Measurements from ENCODE around the gene HAGHL. TPM values are rescaled to one million over a fixed set of nuclear protein-coding genes. Genes with fewer than 3 reads are reported as not detected.
A peak's percentile ranks its signal among the peaks of the same experiment; 100 is the strongest.

HAGHL gene
- polyA plus RNA-seq, 2 of the 4 experiments (the other 2 are of a cell fraction): 4.4 to 22.0 TPM

- WGBS (ENCODE audit: missing lambda C conversion rate): 56% methylated on average over 10 of the region's 10 CpGs
- TF ChIP-seq NPAS2 (CRISPR knock-in tag; IDR thresholded peaks at IDR 0.05; ENCODE audit: borderline replicate concordance): no peak
- no peak for TF ChIP-seq HMGXB4 (CRISPR knock-in tag; IDR thresholded peaks at IDR 0.05; ENCODE audit: borderline replicate concordance)
- TF ChIP-seq BHLHE40 (IDR thresholded peaks at IDR 0.05; ENCODE audit: low read depth, low read length): no peak
- TF ChIP-seq ZNF302 (CRISPR knock-in tag; IDR thresholded peaks at IDR 0.05): no peak
- no peak for TF ChIP-seq TP53 (CRISPR knock-in tag; IDR thresholded peaks at IDR 0.05)
- no peak for TF ChIP-seq HES2 (IDR thresholded peaks at IDR 0.05)
- no peak for TF ChIP-seq ZFP36 (IDR thresholded peaks at IDR 0.05; ENCODE audit: borderline replicate concordance, partially characterized antibody)
- no peak for TF ChIP-seq CHD4 (IDR thresholded peaks at IDR 0.05; ENCODE audit: borderline replicate concordance)
- TF ChIP-seq MAZ (IDR thresholded peaks at IDR 0.05; ENCODE audit: borderline replicate concordance, low read depth, low read length): no peak
- no peak for TF ChIP-seq EP300 (IDR thresholded peaks at IDR 0.05)
- TF ChIP-seq EHF (CRISPR knock-in tag; IDR thresholded peaks at IDR 0.05): no peak
- TF ChIP-seq RNF2 (IDR thresholded peaks at IDR 0.05; ENCODE audit: borderline replicate concordance, low read depth): no peak
- TF ChIP-seq RFX5 (IDR thresholded peaks at IDR 0.05): no peak
- TF ChIP-seq NR3C1 (IDR thresholded peaks at IDR 0.05): no peak
- TF ChIP-seq JUN (IDR thresholded peaks at IDR 0.05): no peak
- Histone ChIP-seq H3K27ac (no peak overlapping the region), H3K9me3 (no peaks in the 10 kb centered on the region), H3K4me2 (no peak overlapping the region), H3K4me3 (no peak overlapping the region), H3K4me1 (peaks cover 25% of the 10 kb centered on the region; the same call in 2 of the 3 replicates)
- POLR2A ChIA-PET: no interaction called here
- CTCF ChIA-PET: interaction anchor here (2.2 to 2.3 kb wide), 2 partner anchors 19 to 23 kb away, joined by 5 to 13 read pairs; no protein-coding TSS in a partner anchor
- ATAC-seq (no peak), FAIRE-seq (no peak), DNase-seq (ENCODE audit: low read depth in 1 of 2, low spot score in 1 of 2) (no peak)
These were observed 34.4 kb upstream of the HAGHL start for GRCh38 chr16:692356-693108.

GRCh38 chr16:693364-693763 is 33.5 kb upstream of the HAGHL start:
- no peaks in the 10 kb centered on the region for H3K9me3 ChIP-seq
- no peak overlapping the region for H3K4me2 ChIP-seq
- DNase-seq (ENCODE audit: low read depth in 1 of 2, low spot score in 1 of 2) (no peak), ATAC-seq (no peak), FAIRE-seq (no peak)
- H3K27ac ChIP-seq: no peak overlapping the region
- peaks cover 25% of the 10 kb centered on the region; the same call in 2 of the 3 replicates for H3K4me1 ChIP-seq
- WGBS (ENCODE audit: missing lambda C conversion rate): 89% methylated on average over 12 of the region's 22 CpGs
- CTCF ChIA-PET: interaction anchor here (2.2 to 2.3 kb wide), 2 partner anchors 18 to 22 kb away, joined by 5 to 13 read pairs; no protein-coding TSS in a partner anchor
- H3K4me3 ChIP-seq: no peak overlapping the region
- POLR2A ChIA-PET: no interaction called here
- no peak for TF ChIP-seq MAZ (IDR thresholded peaks at IDR 0.05; ENCODE audit: borderline replicate concordance, low read depth, low read length)
- TF ChIP-seq EP300 (IDR thresholded peaks at IDR 0.05): no peak
- no peak for TF ChIP-seq E2F6 (IDR thresholded peaks at IDR 0.05; ENCODE audit: borderline replicate concordance, low read depth)
- no peak for TF ChIP-seq NFE2L2 (conservative IDR thresholded peaks at IDR 0.05; ENCODE audit: low read length)
- TF ChIP-seq FOSL2 (IDR thresholded peaks at IDR 0.05): no peak
- no peak for TF ChIP-seq FOSL2 (CRISPR knock-in tag; IDR thresholded peaks at IDR 0.05)
- TF ChIP-seq JUNB (IDR thresholded peaks at IDR 0.05): no peak

- TF ChIP-seq EHMT2 (IDR thresholded peaks at IDR 0.05; ENCODE audit: low read depth) (no peak), POLR2A (IDR thresholded peaks at IDR 0.05; ENCODE audit: low read length) (no peak), POLR2AphosphoS2 (conservative IDR thresholded peaks at IDR 0.05; ENCODE audit: low read length) (no peak), CHD4 (IDR thresholded peaks at IDR 0.05; ENCODE audit: borderline replicate concordance) (no peak), PBX3 (IDR thresholded peaks at IDR 0.05) (no peak), TFCP2L1 (CRISPR knock-in tag; IDR thresholded peaks at IDR 0.05) (no peak), RCOR1 (IDR thresholded peaks at IDR 0.05; ENCODE audit: low read depth, low read length) (no peak), HDAC2 (IDR thresholded peaks at IDR 0.05) (no peak), CBX2 (IDR thresholded peaks at IDR 0.05; ENCODE audit: borderline replicate concordance, low read depth) (no peak), ESRRA (IDR thresholded peaks at IDR 0.05; ENCODE audit: borderline replicate concordance, low read length) (no peak), HEYL (CRISPR knock-in tag; IDR thresholded peaks at IDR 0.05) (no peak), ELK1 (IDR thresholded peaks at IDR 0.05; ENCODE audit: low read depth, low read length) (no peak), TP53 (CRISPR knock-in tag; IDR thresholded peaks at IDR 0.05) (no peak), NR3C1 (IDR thresholded peaks at IDR 0.05) (no peak)
- H3K4me1 ChIP-seq: peaks cover 25% of the 10 kb centered on the region; the same call in 2 of the 3 replicates
- WGBS (ENCODE audit: missing lambda C conversion rate): 88% methylated on average over 17 of the region's 37 CpGs
- H3K4me2 ChIP-seq: peak overlapping the region; percentile 91
- DNase-seq (ENCODE audit: low read depth in 1 of 2, low spot score in 1 of 2) (no peak), FAIRE-seq (no peak), ATAC-seq (no peak)
- no peak overlapping the region for H3K27ac ChIP-seq
- ChIA-PET CTCF (interaction anchor here (1.8 to 2.3 kb wide), 3 partner anchors 17 to 22 kb away, joined by 5 to 13 read pairs (median 5); no protein-coding TSS in a partner anchor), POLR2A (no interaction called here)
- no peak overlapping the region for H3K4me3 ChIP-seq
- H3K9me3 ChIP-seq: no peaks in the 10 kb centered on the region
These were observed 33.1 kb upstream of the HAGHL start for GRCh38 chr16:693766-694165.
